Keratinocyte (primary cell): Measurements from ENCODE around the gene SENP5. TPM values are rescaled to one million over a fixed set of nuclear protein-coding genes. Genes with fewer than 3 reads are reported as not detected.
"Not testable (repeated sequence)": the region's sequence is repeated elsewhere in the genome, so short reads cannot be mapped to it uniquely, and the experiment has no call there.

ENCODE experiments used
- DNase-seq: peaks from one replicate; pipeline ENCODE4 v3.0.0-alpha.2; 2011; ENCODE audit warnings: low read depth, missing footprints, low spot score
- FAIRE-seq: peaks from 2 replicates; lab custom pipeline; 2011; peaks lifted over from hg19 to GRCh38; lab: Jason Lieb, UNC
- H2AFZ ChIP-seq: 2 replicates; pipeline ENCODE4 v1.6.0; 2012; ENCODE audit warnings: low read length, control low read depth, inconsistent platforms; ENCODE audit not compliant: control insufficient read depth
- H3K27ac ChIP-seq: 2 replicates; pipeline ENCODE4 v1.5.1; 2011; ENCODE audit warnings: low read length; ENCODE audit not compliant: control insufficient read depth, insufficient read depth
- H3K27me3 ChIP-seq: 3 replicates; pipeline ENCODE4 v1.6.0; 2011; ENCODE audit warnings: low read length; ENCODE audit not compliant: control insufficient read depth, insufficient read depth; ENCODE audit errors: extremely low read depth
- H3K36me3 ChIP-seq, 2 experiments: 2 replicates in 1 of 2; 3 replicates in 1 of 2; pipeline ENCODE4 v1.5.1; 2011; ENCODE audit warnings: low read length in 2 of 2, mild to moderate bottlenecking in 1 of 2; ENCODE audit not compliant: control insufficient read depth in 2 of 2, insufficient read depth in 2 of 2; ENCODE audit errors: extremely low read depth in 1 of 2
- H3K4me1 ChIP-seq: 3 replicates; pipeline ENCODE4 v1.5.1; 2011; ENCODE audit warnings: low read length; ENCODE audit not compliant: control insufficient read depth, insufficient read depth; ENCODE audit errors: extremely low read depth
- H3K4me2 ChIP-seq: 3 replicates; pipeline ENCODE4 v1.6.0; 2011; ENCODE audit warnings: low read depth, low read length; ENCODE audit not compliant: control insufficient read depth, insufficient read depth; ENCODE audit errors: extremely low read depth
- H3K4me3 ChIP-seq, 3 experiments: fragments of 200-600 bp in 1 of 3; sonication (generic) in 1 of 3; 2 replicates in 2 of 3; 3 replicates in 1 of 3; pipeline ENCODE4 v1.5.1; 2011 to 2016; ENCODE audit warnings: low read length in 3 of 3, mild to moderate bottlenecking in 3 of 3, control low read depth in 2 of 3, inconsistent platforms in 1 of 3, low read depth in 1 of 3, mixed read lengths in 1 of 3, mixed run types in 1 of 3, moderate library complexity in 1 of 3; ENCODE audit not compliant: control insufficient read depth in 2 of 3, insufficient read depth in 2 of 3; ENCODE audit errors: extremely low read depth in 1 of 3
- H3K79me2 ChIP-seq: 2 replicates; pipeline ENCODE4 v1.6.0; 2012; ENCODE audit warnings: low read length; ENCODE audit not compliant: control insufficient read depth, insufficient read depth
- H3K9ac ChIP-seq: 3 replicates; pipeline ENCODE4 v1.6.0; 2011; ENCODE audit warnings: low read length; ENCODE audit not compliant: control insufficient read depth, insufficient read depth; ENCODE audit errors: extremely low read depth
- H3K9me1 ChIP-seq: 3 replicates; pipeline ENCODE4 v1.6.0; 2011; ENCODE audit warnings: low read length; ENCODE audit not compliant: control insufficient read depth, insufficient read depth; ENCODE audit errors: extremely low read depth
- H3K9me3 ChIP-seq: 2 replicates; pipeline ENCODE4 v1.5.1; 2012; ENCODE audit warnings: low read depth, low read length; ENCODE audit not compliant: control insufficient read depth
- H4K20me1 ChIP-seq: 3 replicates; pipeline ENCODE4 v1.6.0; 2011; ENCODE audit warnings: low read length; ENCODE audit not compliant: control insufficient read depth, insufficient read depth; ENCODE audit errors: extremely low read depth
- EZH2 ChIP-seq: IDR thresholded peaks from one replicate; pipeline ENCODE4 v1.6.1; 2012; ENCODE audit warnings: inconsistent platforms, mild to moderate bottlenecking, low read length, moderate library complexity
- dilution Hi-C: fragments of 300-500 bp; cut with MboI; formaldehyde crosslinking; loops from one replicate; pipeline ENCODE4 v1.7.0; 2020; ENCODE audit warnings: low sequenced_read_pairs; ENCODE audit not compliant: extremely low pct_ligation_motif_present
- polyA plus RNA-seq, 5 experiments: library from polyadenylated mRNA; depleted of rRNA in 3 of 5; stranded (reverse) in 3 of 5; stranded (forward) in 1 of 5; unstranded in 1 of 5; fragments of >200 nt; gene quantifications; 1 replicate in 1 of 5; 2 replicates in 3 of 5; 3 replicates in 1 of 5; pipeline versions ENCODE4 v1.2.1 to v1.2.3, GENCODE V29; 2011 to 2012; ENCODE audit warnings: missing spikeins in 2 of 5, low read depth in 1 of 5, low replicate concordance in 1 of 5
- TF ChIP-seq, protein P1 (sequence below), 3 experiments: IDR thresholded peaks in 1 of 3; conservative IDR thresholded peaks in 1 of 3; optimal IDR thresholded peaks in 1 of 3; 2 replicates in 2 of 3; 3 replicates in 1 of 3; pipeline versions ENCODE3 to v1.5.1; 2011; ENCODE audit warnings: low read length in 3 of 3, mild to moderate bottlenecking in 3 of 3, moderate library complexity in 2 of 3, control low read depth in 1 of 3, inconsistent platforms in 1 of 3; ENCODE audit not compliant: insufficient read depth in 2 of 3; ENCODE audit errors: extremely low read depth in 1 of 3

Gene SENP5
- polyA plus RNA-seq, 1 donor (not counting 4 experiments of a cell fraction or from before 2014, with no cell fraction given) = 16.5 TPM

DNA sequence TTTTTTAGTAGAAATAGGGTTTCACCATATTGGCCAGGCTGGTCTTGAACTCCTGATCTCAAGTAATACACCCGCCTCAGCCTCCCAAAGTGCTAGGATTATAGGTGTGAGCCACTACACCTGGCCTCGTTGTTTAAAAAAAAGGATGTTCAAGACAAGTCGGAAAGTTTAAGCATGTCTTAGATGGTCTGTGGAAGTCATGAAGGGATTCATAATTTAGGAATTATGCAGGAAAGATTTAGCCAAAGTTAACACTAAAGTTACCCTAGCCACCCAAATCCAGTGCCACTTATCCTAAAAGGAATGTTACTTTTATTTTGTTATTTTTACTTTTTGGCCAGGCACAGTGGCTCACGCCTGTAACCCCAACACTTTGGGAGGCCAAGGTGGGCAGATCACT, 19.3 kb upstream of the SENP5 start:
- DNase-seq, H4K20me1 ChIP-seq, dilution Hi-C loops, H3K27me3 ChIP-seq, H2AFZ ChIP-seq, H3K4me3 ChIP-seq, H3K4me2 ChIP-seq, H3K36me3 ChIP-seq, H3K9me1 ChIP-seq, H3K9me3 ChIP-seq, H3K4me1 ChIP-seq, H3K79me2 ChIP-seq, H3K9ac ChIP-seq, FAIRE-seq, H3K27ac ChIP-seq: not testable (repeated sequence)

DNA sequence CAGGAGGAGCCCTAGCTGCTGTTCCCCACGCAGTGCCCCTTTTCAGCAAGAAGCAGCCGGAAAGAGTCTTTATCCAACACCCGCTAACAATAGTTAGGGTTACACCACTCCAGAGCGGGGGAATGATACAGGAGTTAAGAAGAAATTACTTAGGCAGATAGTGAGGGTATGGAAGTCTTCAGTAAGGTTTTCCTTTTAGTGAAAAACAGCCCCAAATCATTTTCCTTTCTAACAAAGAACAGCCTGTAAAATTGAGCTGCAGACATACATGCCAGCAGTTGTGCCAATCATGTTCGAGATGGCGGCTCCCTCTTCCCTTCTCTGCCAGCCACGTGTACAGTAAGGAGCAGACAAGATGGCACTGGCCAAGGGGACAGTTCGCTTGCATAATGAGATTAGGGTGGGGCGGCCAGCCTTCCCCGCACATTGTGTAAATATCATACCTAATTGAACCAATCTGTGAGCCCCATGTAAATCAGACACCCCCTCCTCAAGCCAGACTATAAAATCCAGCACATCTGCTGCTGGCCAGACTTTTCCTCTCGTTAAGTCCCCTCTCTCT, 18.5 kb upstream of the SENP5 start:
- no peak overlapping the region for H3K9ac ChIP-seq
- H2AFZ ChIP-seq = no peak overlapping the region
- dilution Hi-C loops = no loop called here
- H3K9me3 ChIP-seq = peaks cover 2% of the 10 kb centered on the region
- H3K9me1 ChIP-seq = no peaks in the 10 kb centered on the region
- H3K27ac ChIP-seq = no peak overlapping the region
- no peak for DNase-seq
- H3K36me3 ChIP-seq = no peaks in the 10 kb centered on the region
- no peak overlapping the region for H3K4me3 ChIP-seq
- H3K27me3 ChIP-seq = no peaks in the 10 kb centered on the region
- no peak for FAIRE-seq
- H3K4me1 ChIP-seq = peaks cover under 1% of the 10 kb centered on the region
- TF ChIP-seq EZH2 = no peak
- TF ChIP-seq, protein P1, sequence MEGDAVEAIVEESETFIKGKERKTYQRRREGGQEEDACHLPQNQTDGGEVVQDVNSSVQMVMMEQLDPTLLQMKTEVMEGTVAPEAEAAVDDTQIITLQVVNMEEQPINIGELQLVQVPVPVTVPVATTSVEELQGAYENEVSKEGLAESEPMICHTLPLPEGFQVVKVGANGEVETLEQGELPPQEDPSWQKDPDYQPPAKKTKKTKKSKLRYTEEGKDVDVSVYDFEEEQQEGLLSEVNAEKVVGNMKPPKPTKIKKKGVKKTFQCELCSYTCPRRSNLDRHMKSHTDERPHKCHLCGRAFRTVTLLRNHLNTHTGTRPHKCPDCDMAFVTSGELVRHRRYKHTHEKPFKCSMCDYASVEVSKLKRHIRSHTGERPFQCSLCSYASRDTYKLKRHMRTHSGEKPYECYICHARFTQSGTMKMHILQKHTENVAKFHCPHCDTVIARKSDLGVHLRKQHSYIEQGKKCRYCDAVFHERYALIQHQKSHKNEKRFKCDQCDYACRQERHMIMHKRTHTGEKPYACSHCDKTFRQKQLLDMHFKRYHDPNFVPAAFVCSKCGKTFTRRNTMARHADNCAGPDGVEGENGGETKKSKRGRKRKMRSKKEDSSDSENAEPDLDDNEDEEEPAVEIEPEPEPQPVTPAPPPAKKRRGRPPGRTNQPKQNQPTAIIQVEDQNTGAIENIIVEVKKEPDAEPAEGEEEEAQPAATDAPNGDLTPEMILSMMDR (optimal IDR thresholded peaks at IDR 0.05 in 1 of 3, IDR thresholded peaks at IDR 0.05 in 1 of 3, conservative IDR thresholded peaks at IDR 0.05 in 1 of 3; ENCODE audit: extremely low read depth in 1 of 3, insufficient read depth in 2 of 3, low read length in 3 of 3) = no peak
- no peaks in the 10 kb centered on the region for H4K20me1 ChIP-seq
- no peaks in the 10 kb centered on the region for H3K79me2 ChIP-seq
- no peak overlapping the region for H3K4me2 ChIP-seq

DNA sequence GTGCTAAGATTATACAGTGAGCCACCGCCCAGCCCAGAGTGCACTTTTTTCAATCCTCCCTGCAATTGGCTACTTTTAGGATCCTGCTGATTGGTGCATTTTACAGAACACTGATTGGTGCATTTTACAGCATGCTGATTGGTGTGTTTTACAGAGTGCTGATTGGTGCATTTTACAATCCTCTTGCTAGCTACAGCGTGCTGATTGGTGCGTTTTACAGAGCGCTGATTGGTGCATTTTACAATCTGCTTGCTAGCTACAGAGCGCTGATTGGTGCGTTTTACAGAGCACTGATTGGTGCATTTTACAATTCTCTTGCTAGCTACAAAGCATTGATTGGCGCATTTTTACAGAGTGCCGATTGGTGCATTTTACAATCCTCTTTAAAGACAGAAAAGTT, 4.7 kb upstream of the SENP5 start:
- H3K4me1 ChIP-seq, H2AFZ ChIP-seq, H3K4me3 ChIP-seq, H3K27me3 ChIP-seq, H3K79me2 ChIP-seq, H3K27ac ChIP-seq, FAIRE-seq, H3K9me1 ChIP-seq, H3K4me2 ChIP-seq, dilution Hi-C loops, H3K36me3 ChIP-seq, H3K9ac ChIP-seq, H3K9me3 ChIP-seq, H4K20me1 ChIP-seq, DNase-seq: not testable (repeated sequence)
